ENCODE measurements around the gene SEMA4G. TPM values are rescaled to one million over a fixed set of nuclear protein-coding genes. Genes with fewer than 3 reads are reported as not detected.

Gene SEMA4G
- total and polyA plus RNA-seq, 2 of the 13 experiments (the other 11 are each of a cell fraction or from before 2014, with no cell fraction given), result 46.2 to 207 TPM

DNA sequence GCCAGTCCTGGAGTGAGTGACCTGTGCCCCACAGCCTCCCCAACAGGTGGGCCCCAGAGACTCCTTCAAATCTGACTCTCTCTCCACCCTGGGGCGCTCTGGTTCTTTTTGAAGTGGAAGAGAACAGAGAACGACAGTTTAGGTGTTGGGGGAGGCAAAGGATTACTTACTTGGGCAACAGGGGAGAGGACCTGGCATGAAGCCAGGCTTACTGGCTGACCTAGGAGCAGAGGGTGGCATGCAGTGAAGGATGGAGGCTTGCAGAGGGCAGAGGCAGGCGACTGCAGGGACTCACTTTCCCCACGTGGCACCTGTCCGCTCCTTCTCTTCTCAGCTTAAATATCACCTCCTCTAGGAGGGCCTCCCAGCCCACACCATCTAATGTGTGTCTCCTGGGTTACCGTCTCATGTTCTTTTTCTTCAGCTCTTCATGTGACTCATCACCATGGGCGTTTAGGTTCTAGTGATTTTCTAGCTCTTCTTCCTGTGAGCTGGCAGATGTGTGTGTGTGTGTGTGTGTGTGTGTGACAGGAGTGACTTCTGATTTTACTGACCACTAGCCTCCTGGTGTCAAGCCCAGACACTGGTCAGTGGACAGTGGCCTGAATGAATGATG is 45.8 kb downstream of the SEMA4G start:
- H3K27ac ChIP-seq (ENCODE audit: extremely low read length, insufficient read depth, low read length), result no peak overlapping the region
- POLR2A ChIA-PET, result interaction anchor here (0.6 to 6.0 kb wide), 5 partner anchors 16 to 137 kb away, joined by 3 to 56 read pairs (median 3); partner anchors contain the start of genes LZTS2, PDZD7 and SFXN3
- intact Hi-C loops (cut with micrococcal nuclease; ENCODE audit: unreplicated experiment), result loop anchor here (5.0 kb wide), 1 partner anchor 138 kb away; no protein-coding TSS in a partner anchor
- no peak for DNase-seq (ENCODE audit: low spot score)
- H3K27me3 ChIP-seq (ENCODE audit: control insufficient read depth in 1 of 2, insufficient read depth in 2 of 2, low read length in 2 of 2), result peaks cover 0 to 3% of the 10 kb centered on the region in 2 experiments; a peak in 1 of 5 replicates
- FAIRE-seq, result no peak
- H4K20me1 ChIP-seq (ENCODE audit: insufficient read depth, low read length), result no peaks in the 10 kb centered on the region
- no TSS peak for BruUV-seq (replicated peaks)
- no peaks in the 10 kb centered on the region for H3K79me2 ChIP-seq (ENCODE audit: insufficient read depth, low read length)
- H3K4me3 ChIP-seq (replicated peaks in 1 of 3; ENCODE audit: insufficient read depth in 1 of 3, low read depth in 2 of 3, low read length in 3 of 3), result no peak overlapping the region; a peak in 1 of 6 replicates
- no peaks in the 10 kb centered on the region for H3K9me3 ChIP-seq (ENCODE audit: low read length)
- no peak overlapping the region for H2AFZ ChIP-seq (ENCODE audit: low read length)
- H3K36me3 ChIP-seq (replicated peaks in 1 of 2; ENCODE audit: control insufficient read depth in 1 of 2, insufficient read depth in 2 of 2, low read length in 2 of 2), result no peaks in the 10 kb centered on the region
- ATAC-seq, result no peak
- H3K9ac ChIP-seq (ENCODE audit: insufficient read depth, low read depth, low read length), result no peak overlapping the region
- peak overlapping the region; percentile 54; the same call in 1 of the 2 replicates for H3K4me2 ChIP-seq (ENCODE audit: low read depth, low read length)
- in situ Hi-C loops (cut with HindIII; ENCODE audit: extremely low pct_ligation_motif_present, low pct_unique_long_range_greater_than_20kb), result no loop called here
- 23% methylated on average over 6 of the region's 7 CpGs for WGBS (ENCODE audit: low lambda C conversion rate)
- TF ChIP-seq, protein P1, sequence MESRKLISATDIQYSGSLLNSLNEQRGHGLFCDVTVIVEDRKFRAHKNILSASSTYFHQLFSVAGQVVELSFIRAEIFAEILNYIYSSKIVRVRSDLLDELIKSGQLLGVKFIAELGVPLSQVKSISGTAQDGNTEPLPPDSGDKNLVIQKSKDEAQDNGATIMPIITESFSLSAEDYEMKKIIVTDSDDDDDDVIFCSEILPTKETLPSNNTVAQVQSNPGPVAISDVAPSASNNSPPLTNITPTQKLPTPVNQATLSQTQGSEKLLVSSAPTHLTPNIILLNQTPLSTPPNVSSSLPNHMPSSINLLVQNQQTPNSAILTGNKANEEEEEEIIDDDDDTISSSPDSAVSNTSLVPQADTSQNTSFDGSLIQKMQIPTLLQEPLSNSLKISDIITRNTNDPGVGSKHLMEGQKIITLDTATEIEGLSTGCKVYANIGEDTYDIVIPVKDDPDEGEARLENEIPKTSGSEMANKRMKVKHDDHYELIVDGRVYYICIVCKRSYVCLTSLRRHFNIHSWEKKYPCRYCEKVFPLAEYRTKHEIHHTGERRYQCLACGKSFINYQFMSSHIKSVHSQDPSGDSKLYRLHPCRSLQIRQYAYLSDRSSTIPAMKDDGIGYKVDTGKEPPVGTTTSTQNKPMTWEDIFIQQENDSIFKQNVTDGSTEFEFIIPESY (CRISPR knock-in tag; IDR thresholded peaks at IDR 0.05), result no peak
- TF ChIP-seq KAT7 (CRISPR knock-in tag; IDR thresholded peaks at IDR 0.05; ENCODE audit: borderline replicate concordance), result no peak
- peaks cover 68% of the 10 kb centered on the region for H3K4me1 ChIP-seq (ENCODE audit: insufficient read depth, low read length)
- CTCF ChIA-PET (ENCODE audit: low intra/inter-chr PET ratio, low total read pairs), result interaction anchor here (1.3 to 6.1 kb wide), 4 partner anchors 19 to 81 kb away, joined by 3 to 240 read pairs (median 6); partner anchors contain the start of genes LZTS2 and SEMA4G

DNA sequence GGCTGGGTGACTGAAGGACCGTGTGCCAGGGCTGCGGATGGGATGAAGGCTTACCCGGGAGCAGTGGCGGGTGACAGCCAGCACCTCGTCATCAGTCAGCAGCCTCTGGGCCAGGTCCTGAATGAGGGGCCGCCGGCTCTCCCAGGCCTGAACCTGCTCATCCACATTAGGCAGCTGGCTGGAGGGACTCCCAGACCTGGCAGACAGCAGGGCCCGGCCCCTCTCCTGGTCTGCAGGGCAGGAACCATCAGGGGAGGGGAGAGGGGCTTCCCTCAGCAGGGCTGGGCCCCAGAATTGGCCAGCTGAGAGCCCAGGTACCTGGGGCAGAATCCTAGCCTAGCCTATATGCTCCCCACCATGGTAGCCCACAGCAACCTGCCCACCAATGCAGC is 46.3 kb downstream of the SEMA4G start:
- 60% methylated on average over 1 of the region's 8 CpGs for WGBS (ENCODE audit: low lambda C conversion rate)

More for the DNA sequence above, 46.3 kb downstream of the SEMA4G start:
- no peak overlapping the region for H3K4me2 ChIP-seq (ENCODE audit: low read depth, low read length)
- ChIA-PET CTCF (ENCODE audit: low intra/inter-chr PET ratio, low total read pairs) (interaction anchor here (1.4 to 6.1 kb wide), 2 partner anchors 19 to 25 kb away, joined by 3 to 240 read pairs; partner anchors contain the start of gene LZTS2), POLR2A (interaction anchor here (1.0 to 6.0 kb wide), 2 partner anchors 17 to 137 kb away, joined by 3 to 56 read pairs; partner anchors contain the start of gene LZTS2)
- intact Hi-C loops (cut with micrococcal nuclease; ENCODE audit: unreplicated experiment) (no loop called here), in situ Hi-C loops (cut with HindIII; ENCODE audit: extremely low pct_ligation_motif_present, low pct_unique_long_range_greater_than_20kb) (no loop called here)
- peaks cover 0 to 6% of the 10 kb centered on the region in 2 experiments; a peak in 1 of 5 replicates for H3K27me3 ChIP-seq (ENCODE audit: control insufficient read depth in 1 of 2, insufficient read depth in 2 of 2, low read length in 2 of 2)
- H3K36me3 ChIP-seq (replicated peaks in 1 of 2; ENCODE audit: control insufficient read depth in 1 of 2, insufficient read depth in 2 of 2, low read length in 2 of 2), result no peaks in the 10 kb centered on the region
- ATAC-seq, result no peak
- H3K4me3 ChIP-seq (replicated peaks in 1 of 3; ENCODE audit: insufficient read depth in 1 of 3, low read depth in 2 of 3, low read length in 3 of 3), result no peak overlapping the region
- no peak for DNase-seq (ENCODE audit: low spot score)
- peaks cover 67% of the 10 kb centered on the region for H3K4me1 ChIP-seq (ENCODE audit: insufficient read depth, low read length)
- no peak for TF ChIP-seq HDAC6 (IDR thresholded peaks at IDR 0.05; ENCODE audit: low read depth, low read length)
- TF ChIP-seq ZNF703 (CRISPR knock-in tag; IDR thresholded peaks at IDR 0.05; ENCODE audit: borderline replicate concordance), result no peak
- TF ChIP-seq FOXK2 (IDR thresholded peaks at IDR 0.05), result no peak
- TF ChIP-seq TCF7L2 (IDR thresholded peaks at IDR 0.05; ENCODE audit: low read depth, low read length), result no peak
- TF ChIP-seq ZSCAN25 (CRISPR knock-in tag; IDR thresholded peaks at IDR 0.05), result no peak
- TF ChIP-seq MAZ (IDR thresholded peaks at IDR 0.05; ENCODE audit: borderline replicate concordance, low read depth, low read length), result no peak
- no peak for TF ChIP-seq MAZ (CRISPR knock-in tag; IDR thresholded peaks at IDR 0.05; ENCODE audit: low read depth)
- no peak for TF ChIP-seq HMG20A (CRISPR knock-in tag; IDR thresholded peaks at IDR 0.05; ENCODE audit: borderline replicate concordance)
- TF ChIP-seq FOXK1 (CRISPR knock-in tag; IDR thresholded peaks at IDR 0.05; ENCODE audit: borderline replicate concordance, low read depth), result no peak
- no peak for TF ChIP-seq ZNF207 (IDR thresholded peaks at IDR 0.05; ENCODE audit: borderline replicate concordance)
- no peak for TF ChIP-seq ZNF558 (CRISPR knock-in tag; IDR thresholded peaks at IDR 0.05; ENCODE audit: borderline replicate concordance)
- no peak overlapping the region for H3K9ac ChIP-seq (ENCODE audit: insufficient read depth, low read depth, low read length)
- BruUV-seq (replicated peaks), result no TSS peak
- H4K20me1 ChIP-seq (ENCODE audit: insufficient read depth, low read length), result no peaks in the 10 kb centered on the region
- H3K79me2 ChIP-seq (ENCODE audit: insufficient read depth, low read length), result no peaks in the 10 kb centered on the region
- FAIRE-seq, result no peak
- H3K27ac ChIP-seq (ENCODE audit: extremely low read length, insufficient read depth, low read length), result no peak overlapping the region
- no peak overlapping the region for H2AFZ ChIP-seq (ENCODE audit: low read length)
- H3K9me3 ChIP-seq (ENCODE audit: low read length), result no peaks in the 10 kb centered on the region
